ENCODE data around the gene ROPN1L.
"Not testable (repeated sequence)": the region's sequence is repeated elsewhere in the genome, so short reads cannot be mapped to it uniquely, and the experiment has no call there.

Gene ROPN1L

DNA sequence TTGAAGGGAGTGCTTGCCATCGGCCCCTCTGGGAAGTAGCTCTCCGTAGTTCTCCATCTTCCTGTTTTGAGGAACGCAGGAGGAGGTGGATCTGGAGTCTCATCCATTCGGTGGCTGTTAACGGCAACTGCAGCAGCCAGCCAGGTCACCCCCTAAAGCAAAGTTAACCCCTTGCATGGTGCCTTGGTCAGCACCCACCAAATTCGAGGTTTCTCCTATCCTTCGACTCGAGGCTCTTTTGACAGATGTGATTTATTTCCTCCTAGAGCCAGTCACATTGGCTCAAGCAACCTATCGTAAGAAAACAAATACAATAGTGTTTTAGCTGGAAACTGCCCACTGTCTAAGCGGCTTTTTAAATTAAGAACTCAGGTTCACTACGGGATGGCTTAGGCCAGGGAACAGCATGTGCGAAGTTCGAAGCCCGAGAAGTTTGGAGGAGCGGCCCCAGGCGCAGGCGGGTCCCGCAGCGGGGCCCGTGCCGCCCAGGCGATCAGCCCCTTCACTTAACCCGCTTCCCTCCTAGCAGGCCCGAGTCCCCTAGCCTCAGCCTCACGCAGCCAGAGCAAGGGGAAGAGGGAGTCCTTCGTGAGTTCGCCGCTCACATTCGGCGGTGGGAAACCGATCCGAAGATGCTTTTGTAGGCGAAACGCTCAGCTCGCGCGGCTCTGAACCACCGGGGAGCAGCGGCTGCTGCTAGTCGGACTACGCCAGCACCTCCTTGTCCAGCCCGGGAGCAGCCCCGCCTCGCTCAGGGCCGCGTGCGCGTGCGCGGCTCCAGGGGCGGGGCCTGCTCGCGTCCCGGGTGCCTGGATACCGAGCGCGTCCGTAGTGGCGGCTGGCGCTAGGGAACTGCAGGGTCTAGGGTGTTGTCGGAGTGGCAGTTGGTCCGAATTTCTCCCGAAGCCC is at the start of gene ROPN1L:
ROPN1L (plus strand) TSS at position 797 of the 909 bp plus-strand sequence. CDS start 289 bp downstream, outside the sequence.
- peak; percentile 37 to 50 for DNase-seq (ENCODE audit: low read depth in 2 of 2, low spot score in 1 of 2)

DNA sequence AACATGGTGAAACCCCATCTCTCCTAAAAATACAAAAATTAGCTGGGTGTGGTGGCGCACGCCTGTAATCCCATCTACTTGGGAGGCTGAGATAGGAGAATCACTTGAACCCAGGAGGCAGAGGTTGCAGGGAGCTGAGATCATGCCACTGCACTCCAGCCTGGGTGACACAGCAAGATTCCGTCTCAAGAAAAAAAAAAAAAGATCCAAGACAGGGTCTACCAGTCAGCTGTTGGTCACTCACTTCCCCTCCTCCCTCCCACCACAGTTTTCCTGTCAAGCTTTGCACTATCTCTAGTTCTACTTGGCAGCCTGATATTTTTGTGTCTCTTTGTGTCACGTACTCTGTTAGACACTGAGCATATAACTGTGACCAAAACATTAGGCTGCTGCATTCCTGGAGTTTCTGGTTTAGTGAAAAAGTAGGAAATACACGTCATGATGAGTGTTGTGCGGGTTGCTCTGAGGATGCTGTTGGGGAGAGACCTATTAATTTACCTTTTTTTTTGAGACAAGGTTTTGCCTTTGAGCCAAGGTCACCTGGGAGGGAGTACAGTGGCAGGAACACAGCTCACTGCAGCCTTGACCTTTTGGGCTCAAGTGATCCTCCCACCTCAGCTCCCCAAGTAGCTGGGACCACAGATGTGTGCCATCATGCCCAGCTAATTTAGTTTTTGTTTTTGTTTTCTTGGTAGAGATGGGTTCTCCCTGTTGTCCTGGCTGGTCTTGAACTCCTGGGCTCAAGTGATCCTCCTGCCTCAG is 48.9 kb upstream of the ROPN1L start:
- not testable (repeated sequence) for DNase-seq (ENCODE audit: low read depth in 2 of 2, low spot score in 1 of 2)

DNA sequence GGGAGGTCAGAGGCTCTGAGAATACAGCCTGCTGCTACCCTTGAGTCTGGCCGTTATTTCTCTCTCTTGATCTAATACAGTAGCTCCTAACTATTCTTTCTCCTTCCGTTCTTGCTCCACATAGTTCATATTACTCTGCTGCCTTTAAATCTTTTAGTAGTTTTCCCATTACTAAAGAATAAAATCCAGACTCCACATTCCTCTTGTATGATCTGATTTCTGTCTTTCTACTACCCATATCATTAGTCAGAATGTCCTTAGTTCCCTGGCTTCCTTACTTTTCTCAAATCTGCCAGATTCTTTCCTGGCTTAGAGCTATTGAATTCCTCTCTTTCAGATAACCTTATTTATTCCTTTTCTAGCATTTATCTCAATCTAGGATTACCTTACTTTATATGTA is 48.2 kb upstream of the ROPN1L start:
- no peak for DNase-seq (ENCODE audit: low read depth in 2 of 2, low spot score in 1 of 2)

DNA sequence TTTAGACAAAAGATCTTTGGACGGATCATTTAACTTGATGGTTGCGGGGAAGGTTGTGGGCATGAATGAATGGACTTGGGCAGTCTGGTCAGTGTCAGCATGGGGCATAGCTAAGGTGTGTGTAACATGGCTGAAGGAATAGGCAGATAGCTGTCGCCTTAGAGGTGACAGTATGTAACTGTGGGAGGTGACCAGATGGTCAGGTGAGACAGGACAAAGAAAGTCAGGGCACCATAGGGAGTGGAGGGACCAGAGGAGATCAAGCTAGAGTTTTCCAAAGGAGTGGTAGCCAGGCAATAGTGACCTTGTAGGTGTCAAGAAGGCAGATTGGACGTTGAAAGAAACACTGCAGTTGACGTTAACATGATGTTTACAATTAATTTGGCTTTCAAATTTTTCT is 45.1 kb upstream of the ROPN1L start:
- no peak for DNase-seq (ENCODE audit: low read depth in 2 of 2, low spot score in 1 of 2)

DNA sequence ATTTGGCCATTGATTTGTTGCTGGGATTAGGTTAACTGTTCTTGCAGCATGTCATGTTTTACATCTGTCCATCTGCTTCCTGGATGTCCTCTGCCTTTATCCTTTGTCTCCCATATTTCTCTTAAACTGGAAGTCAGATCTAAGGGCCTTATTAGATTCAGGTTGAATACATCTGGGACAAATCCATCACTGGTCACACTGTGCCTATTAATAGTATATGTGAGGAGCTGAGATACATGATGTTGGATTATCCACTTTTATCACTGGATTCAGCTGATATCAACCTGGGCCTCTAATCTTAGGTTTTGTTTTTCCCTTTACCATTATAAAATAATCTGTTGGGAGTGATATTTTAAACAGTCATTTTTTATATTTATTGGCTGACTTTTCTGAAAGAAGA is 41.8 kb upstream of the ROPN1L start:
- DNase-seq (ENCODE audit: low read depth in 2 of 2, low spot score in 1 of 2) = no peak

GRCh38 chr5:10400411-10400810 is 41.3 kb upstream of the ROPN1L start:
- no peak for DNase-seq (ENCODE audit: low read depth in 2 of 2, low spot score in 1 of 2)

DNA sequence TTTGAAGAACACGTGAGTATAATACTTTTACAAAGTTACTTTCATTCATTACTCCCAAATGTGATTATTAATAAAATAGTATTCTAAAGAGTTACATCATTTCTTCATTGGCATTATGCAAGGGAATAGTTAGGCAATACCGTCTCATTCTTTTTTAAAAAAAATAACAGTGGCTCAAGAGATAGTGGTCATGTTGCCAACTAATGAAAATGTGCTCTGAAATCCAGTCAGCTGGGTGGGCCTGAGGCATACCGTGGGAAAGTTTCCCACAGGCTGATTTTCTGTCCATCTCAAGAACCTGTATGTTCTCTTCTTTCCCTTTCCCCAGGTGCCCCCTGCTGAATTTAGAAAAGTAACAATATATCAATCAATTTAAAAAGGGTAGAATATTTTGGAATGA is 40.8 kb upstream of the ROPN1L start:
- DNase-seq (ENCODE audit: low read depth in 2 of 2, low spot score in 1 of 2) = no peak

DNA sequence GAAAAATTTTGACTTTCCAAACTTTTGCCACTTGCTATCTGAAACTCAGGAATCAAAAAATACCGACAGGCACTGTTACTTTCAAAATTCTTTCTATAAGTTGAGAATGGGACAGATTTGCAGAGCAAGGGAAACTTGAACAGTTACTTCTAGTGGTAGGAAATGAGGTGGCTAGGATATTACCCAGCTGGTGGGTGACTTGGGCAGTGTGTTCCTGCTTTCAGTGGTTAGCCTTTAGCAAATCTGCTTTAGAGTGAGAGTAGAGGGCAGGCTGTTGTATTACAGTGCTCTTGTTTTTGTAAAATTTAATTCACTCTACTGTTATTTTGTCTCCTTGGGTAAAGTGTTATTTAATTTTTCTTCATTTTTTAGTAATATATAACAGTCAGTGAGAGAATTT is 40.2 kb upstream of the ROPN1L start:
- DNase-seq (ENCODE audit: low read depth in 2 of 2, low spot score in 1 of 2) = no peak

DNA sequence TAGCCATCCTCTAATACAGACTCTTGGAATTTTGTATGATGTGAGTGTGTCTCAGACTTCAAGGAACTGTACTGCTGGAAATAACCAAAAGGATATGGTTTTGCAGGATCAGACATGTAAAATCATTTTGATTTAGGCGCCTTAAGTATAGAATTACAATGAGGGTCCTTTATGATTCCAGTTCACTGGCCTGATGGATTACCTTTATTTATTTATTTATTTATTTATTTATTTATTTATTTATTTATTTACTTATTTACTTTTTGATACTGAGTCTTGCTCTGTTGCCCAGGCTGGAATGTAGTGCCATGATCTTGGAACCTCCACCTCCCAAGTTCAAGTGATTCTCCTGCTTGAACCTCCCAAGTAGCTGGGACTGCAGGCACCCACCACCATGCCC is 37.9 kb upstream of the ROPN1L start:
- DNase-seq (ENCODE audit: low read depth in 2 of 2, low spot score in 1 of 2) = no peak

- DNase-seq (ENCODE audit: low read depth in 2 of 2, low spot score in 1 of 2) = no peak
These were observed 35.0 kb upstream of the ROPN1L start for GRCh38 chr5:10406651-10407050.

GRCh38 chr5:10409504-10409903 is 32.2 kb upstream of the ROPN1L start:
- no peak for DNase-seq (ENCODE audit: low read depth in 2 of 2, low spot score in 1 of 2)

DNA sequence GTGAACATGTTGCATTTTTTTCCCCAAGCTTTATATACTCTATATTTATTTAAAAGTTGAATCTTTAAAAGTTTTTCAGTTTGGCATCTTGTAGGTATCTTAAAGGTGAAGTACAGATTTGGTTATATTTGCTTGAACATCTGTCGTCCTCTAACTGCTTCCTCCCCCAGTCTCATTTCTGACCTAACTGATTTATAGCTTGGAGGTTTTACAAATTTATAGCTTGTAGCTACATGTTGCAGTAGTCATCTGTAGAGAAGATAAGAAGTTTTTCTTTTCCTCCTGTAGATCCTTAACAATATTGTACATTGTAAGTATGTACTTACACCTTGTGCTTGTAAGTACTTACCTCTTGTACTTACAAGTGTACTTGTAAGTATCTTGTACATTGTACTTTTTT is 31.0 kb upstream of the ROPN1L start:
- no peak for DNase-seq (ENCODE audit: low read depth in 2 of 2, low spot score in 1 of 2)

DNA sequence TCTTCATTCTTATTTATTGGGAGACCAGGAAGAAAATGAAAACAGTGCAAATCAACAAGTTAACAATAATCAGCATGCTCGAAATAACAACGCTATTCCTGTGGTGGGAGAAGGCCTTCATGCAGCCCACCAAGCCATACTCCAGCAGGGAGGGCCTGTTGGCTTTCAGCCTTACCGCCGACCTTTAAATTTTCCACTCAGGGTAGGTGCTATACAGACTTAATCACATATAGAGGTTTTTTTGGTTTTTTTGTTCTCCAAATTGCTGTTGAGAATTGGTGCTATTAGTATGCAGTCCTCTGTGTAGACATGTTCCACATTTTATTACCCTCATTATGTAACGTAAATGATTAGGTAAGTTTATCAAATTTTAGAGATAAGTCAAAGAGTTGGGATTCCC is 30.3 kb upstream of the ROPN1L start:
- DNase-seq (ENCODE audit: low read depth in 2 of 2, low spot score in 1 of 2) = no peak

DNA sequence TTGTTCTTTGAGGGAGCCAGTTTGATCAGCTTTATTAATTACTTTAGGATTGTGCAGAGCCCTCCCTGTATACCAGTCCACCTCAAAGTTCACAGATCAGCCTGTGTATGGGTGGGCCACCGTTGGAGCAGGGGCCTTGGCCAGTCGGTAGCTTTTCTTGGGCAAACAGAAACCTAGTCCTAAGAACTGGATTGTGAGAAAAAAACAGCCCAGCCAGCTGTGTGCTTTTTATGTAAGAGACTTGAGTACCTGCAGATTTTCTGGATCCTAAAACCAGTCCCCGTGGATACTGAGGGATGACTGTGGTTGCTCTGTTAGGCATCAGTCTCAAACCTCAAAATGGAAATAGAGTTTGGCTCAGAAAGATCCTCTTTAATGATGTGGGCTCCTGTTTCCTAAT is 24.8 kb upstream of the ROPN1L start:
- no peak for DNase-seq (ENCODE audit: low read depth in 2 of 2, low spot score in 1 of 2)

- no peak for DNase-seq (ENCODE audit: low read depth in 2 of 2, low spot score in 1 of 2)
These were observed 22.9 kb upstream of the ROPN1L start for GRCh38 chr5:10418654-10419345.

GRCh38 chr5:10420468-10420867 is 21.2 kb upstream of the ROPN1L start:
- no peak for DNase-seq (ENCODE audit: low read depth in 2 of 2, low spot score in 1 of 2)

- DNase-seq (ENCODE audit: low read depth in 2 of 2, low spot score in 1 of 2) = no peak
These were observed 20.7 kb upstream of the ROPN1L start for GRCh38 chr5:10420932-10421331.

DNA sequence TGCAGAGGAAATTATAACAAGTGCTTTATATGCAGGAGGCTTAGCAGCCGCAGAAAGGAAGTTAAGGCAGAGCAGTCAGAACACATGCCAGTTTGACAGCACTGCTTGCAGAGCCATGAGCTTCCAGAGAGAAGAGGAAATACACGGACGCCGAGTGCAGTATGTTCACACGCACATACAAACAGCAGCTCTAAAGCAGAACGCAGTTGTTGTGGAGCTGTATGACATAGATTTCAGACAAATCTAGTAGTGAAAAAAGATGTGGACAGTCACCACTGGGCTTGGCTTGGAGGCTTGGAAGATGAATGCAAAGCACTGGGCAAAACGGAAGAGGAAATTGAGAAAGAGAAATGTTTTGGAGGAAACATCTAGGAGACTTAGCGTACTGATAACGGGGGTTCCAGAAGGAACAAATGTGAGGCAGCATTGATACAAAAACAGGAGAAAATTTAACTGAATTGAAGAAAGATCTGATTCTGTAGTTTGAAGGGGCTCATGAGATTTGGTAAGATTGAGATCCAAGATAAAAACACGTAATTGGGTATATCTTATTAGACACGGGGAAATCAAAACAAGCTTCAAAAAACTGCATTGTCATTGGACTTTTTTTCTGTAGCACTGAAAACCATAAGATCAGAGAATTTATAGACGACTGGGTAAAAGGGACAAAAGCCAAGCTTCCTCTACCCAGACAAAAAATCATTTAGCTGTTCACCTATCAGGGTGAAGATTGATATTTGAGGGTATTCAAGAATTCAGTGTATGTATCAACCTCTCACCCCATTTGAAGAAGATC is 19.6 kb upstream of the ROPN1L start:
- no peak for DNase-seq (ENCODE audit: low read depth in 2 of 2, low spot score in 1 of 2)

GRCh38 chr5:10423022-10423421 is 18.7 kb upstream of the ROPN1L start:
- DNase-seq (ENCODE audit: low read depth in 2 of 2, low spot score in 1 of 2) = no peak

- DNase-seq (ENCODE audit: low read depth in 2 of 2, low spot score in 1 of 2) = no peak
These were observed 17.5 kb upstream of the ROPN1L start for GRCh38 chr5:10424124-10424731.
